ENCODE data around the gene NKAIN1.

The NKAIN1 gene

GRCh38 chr1:31238612-31238985, 1.1 kb downstream of the NKAIN1 start:
- Histone ChIP-seq H3K4me1 (ENCODE audit: insufficient read depth, low read length) (no peaks in the 10 kb centered on the region), H3K9ac (ENCODE audit: low read depth, low read length) (no peak overlapping the region)

GRCh38 chr1:31234870-31235269, 4.8 kb downstream of the NKAIN1 start:
- TF ChIP-seq EZH2 (IDR thresholded peaks at IDR 0.05; ENCODE audit: borderline replicate concordance, low read depth, low read length, severe bottlenecking) (no peak), CTCF (IDR thresholded peaks at IDR 0.05; ENCODE audit: borderline replicate concordance, extremely low read depth, low read length, poor library complexity, severe bottlenecking) (no peak)
- H4K20me1 ChIP-seq (ENCODE audit: insufficient read depth, low read length) = no peaks in the 10 kb centered on the region; the same call in none of the 2 replicates
- DNase-seq (no peak), ATAC-seq (ENCODE audit: insufficient read depth, low read depth) (no peak)
- no peaks in the 10 kb centered on the region for H3K4me1 ChIP-seq (ENCODE audit: insufficient read depth, low read length)
- H3K9ac ChIP-seq (ENCODE audit: low read depth, low read length) = no peak overlapping the region
- H3K36me3 ChIP-seq (ENCODE audit: insufficient read depth, low read length) = no peaks in the 10 kb centered on the region
- H3K27ac ChIP-seq (ENCODE audit: low read length) = no peak overlapping the region
- no peak overlapping the region for H3K4me2 ChIP-seq (ENCODE audit: insufficient read depth, low read length)
- H3K4me3 ChIP-seq (ENCODE audit: low read depth in 1 of 2, low read length in 2 of 2) = no peak overlapping the region
- H2AFZ ChIP-seq (ENCODE audit: low read depth, low read length) = no peak overlapping the region
- no peaks in the 10 kb centered on the region for H3K79me2 ChIP-seq (ENCODE audit: insufficient read depth, low read length)
- H3K27me3 ChIP-seq (ENCODE audit: insufficient read depth, low read length, poor library complexity) = peaks cover 18% of the 10 kb centered on the region
- H3K9me3 ChIP-seq (ENCODE audit: insufficient read depth, low read length, severe bottlenecking) = no peaks in the 10 kb centered on the region

More at GRCh38 chr1:31238612-31238985, 1.1 kb downstream of the NKAIN1 start:
- Histone ChIP-seq H3K27me3 (ENCODE audit: insufficient read depth, low read length, poor library complexity) (peaks cover 27% of the 10 kb centered on the region), H3K36me3 (ENCODE audit: insufficient read depth, low read length) (no peaks in the 10 kb centered on the region), H3K27ac (ENCODE audit: low read length) (no peak overlapping the region), H3K4me3 (ENCODE audit: low read depth in 1 of 2, low read length in 2 of 2) (no peak overlapping the region), H2AFZ (ENCODE audit: low read depth, low read length) (no peak overlapping the region), H3K9me3 (ENCODE audit: insufficient read depth, low read length, severe bottlenecking) (no peaks in the 10 kb centered on the region), H4K20me1 (ENCODE audit: insufficient read depth, low read length) (no peaks in the 10 kb centered on the region; the same call in none of the 2 replicates), H3K4me2 (ENCODE audit: insufficient read depth, low read length) (no peak overlapping the region), H3K79me2 (ENCODE audit: insufficient read depth, low read length) (no peaks in the 10 kb centered on the region)
- ATAC-seq (ENCODE audit: insufficient read depth, low read depth) (no peak), DNase-seq (no peak)
- TF ChIP-seq CTCF (IDR thresholded peaks at IDR 0.05; ENCODE audit: borderline replicate concordance, extremely low read depth, low read length, poor library complexity, severe bottlenecking) (no peak), EZH2 (IDR thresholded peaks at IDR 0.05; ENCODE audit: borderline replicate concordance, low read depth, low read length, severe bottlenecking) (no peak)

GRCh38 chr1:31234123-31234708, 5.5 kb downstream of the NKAIN1 start:
- no peaks in the 10 kb centered on the region for H3K36me3 ChIP-seq (ENCODE audit: insufficient read depth, low read length)
- no peaks in the 10 kb centered on the region for H3K9me3 ChIP-seq (ENCODE audit: insufficient read depth, low read length, severe bottlenecking)
- no peak for ATAC-seq (ENCODE audit: insufficient read depth, low read depth)
- peaks cover 18% of the 10 kb centered on the region for H3K27me3 ChIP-seq (ENCODE audit: insufficient read depth, low read length, poor library complexity)
- H4K20me1 ChIP-seq (ENCODE audit: insufficient read depth, low read length) = no peaks in the 10 kb centered on the region; the same call in none of the 2 replicates
- no peak for DNase-seq
- H3K79me2 ChIP-seq (ENCODE audit: insufficient read depth, low read length) = no peaks in the 10 kb centered on the region
- H2AFZ ChIP-seq (ENCODE audit: low read depth, low read length) = no peak overlapping the region
- no peak for TF ChIP-seq CTCF (IDR thresholded peaks at IDR 0.05; ENCODE audit: borderline replicate concordance, extremely low read depth, low read length, poor library complexity, severe bottlenecking)
- TF ChIP-seq EZH2 (IDR thresholded peaks at IDR 0.05; ENCODE audit: borderline replicate concordance, low read depth, low read length, severe bottlenecking) = no peak
- H3K4me2 ChIP-seq (ENCODE audit: insufficient read depth, low read length) = no peak overlapping the region
- no peak overlapping the region for H3K9ac ChIP-seq (ENCODE audit: low read depth, low read length)
- H3K27ac ChIP-seq (ENCODE audit: low read length) = no peak overlapping the region
- no peak overlapping the region for H3K4me3 ChIP-seq (ENCODE audit: low read depth in 1 of 2, low read length in 2 of 2)
- H3K4me1 ChIP-seq (ENCODE audit: insufficient read depth, low read length) = no peaks in the 10 kb centered on the region
